Adrenal gland (tissue), 5 donors: ENCODE data around the gene CUEDC1.

Source experiments
- POLR2A ChIP-seq, 2 donors: fragments of 450-650 bp; IDR thresholded peaks; one replicate each; pipeline ENCODE4 v1.6.1; 2017; ENCODE audit warnings: antibody characterized with exemption in 2 of 2, mild to moderate bottlenecking in 2 of 2, moderate library complexity in 1 of 2
- TF ChIP-seq, protein P1 (sequence below), 6 experiments: fragments of 450-650 bp in 4 of 6; fragments of 200-600 bp in 2 of 6; sonication (generic) in 1 of 6; IDR thresholded peaks; 1 replicate in 5 of 6; 2 replicates in 1 of 6; pipeline versions ENCODE4 v1.5.1 to v1.8.0; 2016 to 2021; ENCODE audit warnings: antibody characterized with exemption in 6 of 6, mild to moderate bottlenecking in 2 of 6, moderate library complexity in 1 of 6
- donor health status: DM: no; HTN: no; CAD: no.

DNA sequence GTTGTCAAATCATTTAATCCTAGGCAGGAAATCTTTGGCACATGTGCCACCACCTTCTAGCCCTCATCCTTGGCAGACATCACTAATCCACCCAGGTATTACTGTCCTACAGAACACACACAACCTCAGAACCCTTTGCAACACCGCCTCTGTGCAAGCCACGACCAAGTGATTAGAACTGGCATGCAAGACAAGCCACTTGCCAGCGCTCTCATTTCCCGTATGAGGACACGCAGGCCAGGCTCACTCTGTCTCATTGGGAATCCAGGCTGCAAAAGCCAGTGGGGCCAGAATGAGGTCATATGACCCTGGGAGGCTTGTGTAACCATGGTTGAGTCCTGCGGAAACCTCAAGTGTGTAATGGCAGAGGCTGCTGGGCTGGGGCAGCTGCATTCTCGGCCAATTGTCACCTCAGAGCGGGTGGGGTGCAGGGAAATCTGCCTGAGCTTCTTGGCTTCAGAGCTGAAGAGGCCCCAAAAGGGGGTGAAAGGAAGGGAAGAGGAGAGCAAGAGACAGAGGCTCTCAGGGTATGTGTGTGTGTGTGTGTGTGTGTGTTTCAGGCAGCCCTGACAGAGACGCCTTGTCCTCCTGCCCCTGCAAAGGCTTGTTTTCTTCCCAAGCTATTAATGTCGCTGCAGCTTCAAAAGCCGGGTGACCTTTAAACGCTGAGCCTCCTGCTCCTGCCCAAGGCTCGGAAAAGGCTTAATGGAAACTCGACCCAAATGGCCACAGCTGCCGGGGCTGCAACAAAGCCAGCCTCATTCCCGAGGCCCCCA is 62.2 kb downstream of the CUEDC1 start:
- TF ChIP-seq, protein P1, sequence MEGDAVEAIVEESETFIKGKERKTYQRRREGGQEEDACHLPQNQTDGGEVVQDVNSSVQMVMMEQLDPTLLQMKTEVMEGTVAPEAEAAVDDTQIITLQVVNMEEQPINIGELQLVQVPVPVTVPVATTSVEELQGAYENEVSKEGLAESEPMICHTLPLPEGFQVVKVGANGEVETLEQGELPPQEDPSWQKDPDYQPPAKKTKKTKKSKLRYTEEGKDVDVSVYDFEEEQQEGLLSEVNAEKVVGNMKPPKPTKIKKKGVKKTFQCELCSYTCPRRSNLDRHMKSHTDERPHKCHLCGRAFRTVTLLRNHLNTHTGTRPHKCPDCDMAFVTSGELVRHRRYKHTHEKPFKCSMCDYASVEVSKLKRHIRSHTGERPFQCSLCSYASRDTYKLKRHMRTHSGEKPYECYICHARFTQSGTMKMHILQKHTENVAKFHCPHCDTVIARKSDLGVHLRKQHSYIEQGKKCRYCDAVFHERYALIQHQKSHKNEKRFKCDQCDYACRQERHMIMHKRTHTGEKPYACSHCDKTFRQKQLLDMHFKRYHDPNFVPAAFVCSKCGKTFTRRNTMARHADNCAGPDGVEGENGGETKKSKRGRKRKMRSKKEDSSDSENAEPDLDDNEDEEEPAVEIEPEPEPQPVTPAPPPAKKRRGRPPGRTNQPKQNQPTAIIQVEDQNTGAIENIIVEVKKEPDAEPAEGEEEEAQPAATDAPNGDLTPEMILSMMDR (IDR thresholded peaks at IDR 0.05): peak in 2 of 6 experiments; percentile 14 to 29
- peak; percentile 40 to 95 for TF ChIP-seq POLR2A (IDR thresholded peaks at IDR 0.05)
